Activated T-cell treated with anti-CD3 and anti-CD28 coated beads for 48 hours (primary cell): ENCODE data around the gene SEPTIN10.
A peak's percentile ranks its signal among the peaks of the same experiment; 100 is the strongest.
"Not testable (repeated sequence)": the region's sequence is repeated elsewhere in the genome, so short reads cannot be mapped to it uniquely, and the experiment has no call there.

Experiments
- DNase-seq: peaks from one replicate; pipeline ENCODE4 v3.0.0-alpha.2; 2020; ENCODE audit warnings: low read depth

Gene SEPTIN10

DNA sequence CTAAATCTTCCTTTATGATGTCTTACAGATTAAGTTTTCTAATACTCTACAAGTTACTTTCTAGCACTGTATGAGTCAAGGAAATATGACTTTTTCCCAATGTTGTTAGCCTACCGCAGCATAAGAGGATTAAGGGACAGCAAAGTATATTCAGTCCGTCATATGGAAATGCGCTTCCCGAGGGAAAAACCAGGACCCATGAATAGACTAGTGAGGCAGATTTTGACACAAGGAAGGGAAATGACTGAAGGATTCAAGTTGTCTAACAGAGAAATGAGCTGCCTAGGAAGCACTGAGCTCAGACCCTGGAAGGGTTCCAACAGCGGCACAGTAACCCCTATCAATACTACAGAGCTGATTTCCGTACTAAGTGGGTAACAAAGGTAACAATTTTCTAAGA is 12.0 kb downstream of the SEPTIN10 start:
- no peak for DNase-seq

DNA sequence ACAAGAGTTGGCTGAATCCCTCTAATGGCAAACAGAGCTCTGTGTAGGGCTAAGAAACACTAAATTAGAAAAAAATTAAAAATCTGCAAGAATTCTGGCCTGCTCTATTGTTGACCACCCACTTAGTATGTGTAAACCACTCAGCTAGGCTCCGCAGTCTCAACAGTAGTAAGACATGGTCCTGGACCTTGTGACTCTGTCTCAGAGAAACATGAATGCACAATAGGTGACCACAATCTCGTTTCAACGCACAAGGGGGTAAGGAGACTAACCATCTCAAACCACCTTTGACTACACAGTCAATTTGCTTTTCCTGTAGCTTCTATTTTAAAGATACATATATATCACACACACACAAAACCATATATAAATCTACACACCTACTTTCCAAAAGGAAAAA is 16.5 kb downstream of the SEPTIN10 start:
- DNase-seq = no peak

DNA sequence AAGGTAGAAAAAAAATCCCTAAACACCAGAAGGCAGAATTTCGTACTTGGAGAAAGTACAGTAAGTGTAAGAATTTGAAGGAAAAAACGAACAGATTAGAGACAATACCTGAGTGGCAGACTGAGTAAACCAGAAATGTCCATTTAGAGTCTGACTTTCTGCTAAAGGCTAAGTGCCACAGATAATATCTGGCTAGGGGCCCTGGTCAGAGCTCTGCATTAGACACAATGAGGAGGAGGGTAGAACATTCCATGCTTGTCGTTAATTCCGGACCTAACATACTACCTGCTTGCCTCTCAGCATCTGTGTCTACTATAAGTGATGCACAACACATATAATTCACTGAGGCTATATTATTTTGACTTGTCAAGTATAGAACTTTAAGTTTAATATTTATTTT is 18.1 kb downstream of the SEPTIN10 start:
- no peak for DNase-seq

DNA sequence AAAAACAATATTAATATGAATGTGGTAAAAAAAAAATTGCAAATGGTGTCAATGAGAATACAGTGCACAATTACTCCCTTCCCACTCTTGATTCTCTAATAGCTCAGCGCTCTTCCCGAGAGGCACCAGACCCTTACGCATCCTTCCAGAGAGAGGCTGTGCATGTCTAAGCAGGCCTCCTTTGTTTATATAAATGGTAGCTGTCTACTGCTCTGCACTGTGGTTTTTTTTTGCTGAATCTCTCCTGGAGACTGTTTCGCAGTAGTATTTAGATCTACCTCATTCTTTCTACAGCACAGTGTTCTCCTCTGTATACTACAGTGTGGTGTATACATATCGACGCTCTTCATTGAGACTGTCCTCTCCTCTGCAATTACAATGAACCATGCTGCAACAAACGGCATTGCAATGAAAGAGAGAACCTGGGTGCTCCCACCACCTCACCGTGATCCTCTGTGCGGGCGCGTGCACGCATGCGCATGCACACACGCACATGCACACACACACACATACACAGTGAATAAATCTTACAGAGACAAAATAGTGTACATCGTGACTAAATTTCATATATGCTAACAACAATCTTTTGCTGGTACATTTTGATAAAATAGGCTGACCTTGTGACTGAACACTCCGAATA is 19.4 kb downstream of the SEPTIN10 start:
- DNase-seq = no peak

- DNase-seq = no peak
These were observed 20.9 kb downstream of the SEPTIN10 start for GRCh38 chr2:109592905-109593304.

GRCh38 chr2:109591206-109591605 is 22.6 kb downstream of the SEPTIN10 start:
- no peak for DNase-seq

DNA sequence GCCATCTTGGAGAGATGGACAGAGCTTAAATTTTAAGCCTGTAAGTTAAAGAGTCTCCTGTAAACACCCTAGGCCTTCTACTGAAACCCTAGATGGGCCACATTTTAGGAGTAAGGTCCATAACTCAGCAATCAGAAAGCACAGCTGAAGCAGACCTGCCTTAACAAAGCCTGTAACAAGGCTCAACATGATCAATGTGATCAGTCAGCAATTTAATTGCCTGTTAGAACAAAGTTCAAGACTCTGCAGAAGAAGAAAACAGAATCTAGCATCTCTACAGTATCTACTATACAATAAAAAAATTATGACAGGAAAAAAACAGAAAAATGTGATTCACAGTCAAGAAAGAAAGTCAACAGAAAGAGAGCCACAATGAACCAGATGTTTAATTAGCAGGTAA is 27.1 kb downstream of the SEPTIN10 start:
- no peak for DNase-seq

GRCh38 chr2:109582928-109583895 is 30.6 kb downstream of the SEPTIN10 start:
- DNase-seq = no peak

GRCh38 chr2:109577630-109578029 is 36.1 kb downstream of the SEPTIN10 start:
- DNase-seq = not testable (repeated sequence)

GRCh38 chr2:109575373-109575772 is 38.4 kb downstream of the SEPTIN10 start:
- no peak for DNase-seq

- no peak for DNase-seq
These were observed 49.7 kb downstream of the SEPTIN10 start for GRCh38 chr2:109563980-109564550.

DNA sequence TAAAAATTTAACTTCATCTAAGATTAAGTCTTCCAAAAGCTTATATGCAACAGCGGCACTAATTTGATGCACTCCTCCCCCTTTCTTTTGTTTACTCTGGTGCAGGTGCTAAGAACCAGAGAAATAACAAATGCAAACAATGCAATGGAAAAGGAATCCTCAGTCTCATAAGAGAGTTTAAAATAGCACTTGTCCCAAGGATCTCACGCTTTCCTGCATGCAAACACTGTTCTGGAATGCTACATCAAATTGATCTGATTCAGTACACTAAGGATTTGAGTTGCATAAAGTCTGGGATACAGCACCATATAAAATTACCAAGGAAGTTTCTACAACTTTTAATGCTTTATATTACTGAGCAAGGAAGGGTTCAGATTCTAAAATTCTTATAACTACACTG is 50.5 kb downstream of the SEPTIN10 start:
- no peak for DNase-seq

DNA sequence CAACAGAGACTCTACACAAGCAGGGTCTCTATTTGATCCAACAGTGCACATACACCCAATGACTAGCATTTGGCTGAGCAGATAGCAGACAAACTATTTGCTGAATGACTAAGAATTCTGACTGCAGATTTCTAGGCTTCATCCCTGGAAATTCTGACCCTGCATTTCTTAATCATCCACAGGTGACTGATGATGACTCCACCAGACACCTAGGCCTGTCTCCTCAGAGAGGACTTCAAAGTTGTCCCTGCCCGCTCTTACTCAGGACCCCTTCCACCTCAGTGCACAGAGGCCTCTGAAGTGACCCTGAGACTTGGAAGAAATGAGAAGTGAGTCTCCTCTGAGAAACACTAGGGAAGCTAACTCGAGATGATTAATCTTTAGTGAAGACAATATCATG is 51.3 kb downstream of the SEPTIN10 start:
- peak; percentile 5 for DNase-seq

GRCh38 chr2:109560265-109560664 is 53.5 kb downstream of the SEPTIN10 start:
- no peak for DNase-seq

DNA sequence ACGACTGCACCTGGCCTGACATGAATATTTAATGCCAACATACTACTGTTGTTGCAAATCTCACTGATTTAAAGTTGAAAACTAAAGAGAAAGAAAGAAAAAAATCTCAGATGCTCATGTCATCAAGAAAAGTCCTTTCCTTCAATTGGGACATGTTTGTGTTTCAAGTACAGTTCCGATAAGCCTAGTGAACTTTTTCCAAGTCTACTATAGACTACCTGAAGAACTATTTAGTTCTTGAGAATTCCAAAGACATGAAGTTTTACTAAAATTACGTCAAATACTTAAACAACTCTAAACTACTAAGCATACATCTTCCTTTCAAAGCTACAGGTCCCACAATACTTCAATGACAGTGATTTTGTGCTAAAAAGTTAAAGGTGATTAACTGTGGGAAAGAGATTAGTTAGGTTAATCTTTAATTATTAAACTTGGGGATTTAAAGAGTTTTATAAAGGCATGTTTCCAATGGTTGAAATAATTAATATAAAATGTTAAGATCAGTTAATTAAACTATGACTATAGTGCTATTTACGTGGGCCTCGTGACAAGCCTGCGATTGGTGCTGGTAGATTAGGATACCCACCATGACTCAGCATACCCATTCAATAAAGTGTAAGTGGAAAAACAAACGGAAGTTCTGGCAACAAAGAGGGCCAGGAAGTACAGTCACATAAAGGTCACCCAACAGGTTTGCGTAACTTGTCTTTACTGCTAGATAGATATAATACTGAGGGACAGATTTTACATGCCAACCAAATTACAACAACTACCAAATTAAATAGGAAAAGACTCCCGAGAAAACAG is 55.5 kb downstream of the SEPTIN10 start:
- no peak for DNase-seq

DNA sequence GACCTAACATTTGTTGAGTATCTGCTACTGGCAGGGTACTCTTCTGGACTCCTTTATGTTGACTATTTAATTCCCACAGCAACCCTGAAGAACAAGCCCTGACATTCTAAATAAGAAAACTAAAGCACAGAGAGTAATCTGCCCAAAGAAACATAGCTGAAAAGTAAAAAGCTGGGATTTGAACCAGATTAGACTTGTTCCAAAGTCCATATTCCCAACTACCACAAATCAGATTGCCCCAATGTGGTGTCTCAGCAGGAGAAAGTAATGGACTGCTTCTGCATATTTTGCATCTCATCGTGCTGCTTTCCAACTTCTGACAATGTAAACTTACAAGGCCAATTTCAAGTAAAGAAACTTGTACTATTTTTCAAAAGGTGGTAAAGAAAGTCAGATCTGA is 56.5 kb downstream of the SEPTIN10 start:
- DNase-seq = no peak

DNA sequence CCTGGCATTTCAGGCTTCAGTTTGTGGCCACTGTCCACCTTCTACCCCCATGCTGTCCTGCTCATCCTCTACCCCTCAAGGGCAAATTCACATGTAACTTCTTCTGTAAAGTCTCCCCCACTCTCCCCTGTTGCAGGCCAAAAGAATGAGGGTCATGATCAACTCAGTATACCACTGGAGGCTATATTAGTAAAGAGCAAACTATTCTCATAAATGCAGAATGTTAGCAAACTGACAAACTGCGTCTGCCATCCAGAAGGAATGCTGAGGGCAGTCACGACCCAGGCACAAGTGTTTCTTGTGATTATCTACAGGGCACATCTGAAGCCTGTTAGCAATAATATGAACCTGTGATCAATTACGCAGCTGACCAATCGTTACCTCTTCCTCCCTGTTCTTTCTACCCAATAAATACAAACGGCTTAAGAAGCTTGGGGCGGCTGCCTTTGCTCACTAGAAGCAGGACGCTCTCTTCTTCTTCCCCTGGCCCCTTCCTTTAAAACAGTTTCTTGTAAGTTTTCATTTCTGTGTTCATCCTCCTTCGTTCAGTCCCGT is 58.3 kb downstream of the SEPTIN10 start:
- DNase-seq = no peak

DNA sequence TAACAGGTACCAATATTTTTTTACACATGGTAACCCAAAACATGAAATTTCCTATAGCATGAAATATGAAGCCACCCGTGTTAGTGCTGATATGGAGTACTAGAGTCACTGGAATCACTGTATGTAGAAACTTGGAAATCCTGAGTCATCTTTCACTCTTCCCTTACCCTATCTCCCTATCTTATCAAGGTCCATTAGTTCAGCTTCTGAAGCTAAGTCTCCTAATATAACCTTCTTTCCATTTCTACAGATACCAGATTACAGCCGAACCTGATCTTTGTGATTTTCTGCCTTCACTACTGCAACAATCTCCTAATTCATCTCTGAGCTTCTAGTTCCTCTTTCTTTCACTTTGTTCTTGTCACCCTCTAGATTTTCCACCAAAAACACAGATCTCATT is 59.0 kb downstream of the SEPTIN10 start:
- DNase-seq = no peak

DNA sequence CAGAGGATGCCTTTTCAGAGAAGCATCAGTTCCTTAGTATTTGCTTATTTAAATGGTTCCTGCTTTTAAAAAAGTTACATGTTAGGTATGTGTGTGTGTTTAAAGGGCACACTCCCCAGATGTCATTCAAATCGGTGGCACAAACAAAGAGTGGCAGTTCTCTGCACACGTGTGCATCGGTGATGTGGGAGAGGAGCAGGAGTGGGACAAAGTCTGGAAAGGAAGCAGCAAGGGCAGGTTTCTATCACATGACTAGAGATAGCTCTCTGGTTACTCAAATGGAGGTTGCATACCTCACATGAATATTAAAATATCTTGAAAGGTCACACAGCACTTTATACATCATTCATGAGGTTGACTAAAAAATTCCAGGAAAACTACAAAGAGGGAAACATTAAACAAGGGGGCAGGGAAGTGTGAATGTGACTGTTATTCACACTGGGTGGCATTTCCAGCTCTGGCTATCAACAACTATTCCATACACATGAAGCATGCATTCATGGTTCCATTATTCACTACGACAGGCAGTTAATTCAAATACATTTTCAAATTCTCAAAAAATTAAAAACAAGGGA is 64.7 kb downstream of the SEPTIN10 start:
- no peak for DNase-seq

- DNase-seq = no peak
These were observed 66.5 kb downstream of the SEPTIN10 start for GRCh38 chr2:109547280-109547679.
